Putamen (tissue), 1 donor: ENCODE results near the gene WDCP.
"Not testable (repeated sequence)": the region's sequence is repeated elsewhere in the genome, so short reads cannot be mapped to it uniquely, and the experiment has no call there.

Source experiments
- DNase-seq: peaks from one replicate; pipeline ENCODE4 v3.0.0-alpha.2; 2016; ENCODE audit warnings: low spot score

WDCP gene, protein sequence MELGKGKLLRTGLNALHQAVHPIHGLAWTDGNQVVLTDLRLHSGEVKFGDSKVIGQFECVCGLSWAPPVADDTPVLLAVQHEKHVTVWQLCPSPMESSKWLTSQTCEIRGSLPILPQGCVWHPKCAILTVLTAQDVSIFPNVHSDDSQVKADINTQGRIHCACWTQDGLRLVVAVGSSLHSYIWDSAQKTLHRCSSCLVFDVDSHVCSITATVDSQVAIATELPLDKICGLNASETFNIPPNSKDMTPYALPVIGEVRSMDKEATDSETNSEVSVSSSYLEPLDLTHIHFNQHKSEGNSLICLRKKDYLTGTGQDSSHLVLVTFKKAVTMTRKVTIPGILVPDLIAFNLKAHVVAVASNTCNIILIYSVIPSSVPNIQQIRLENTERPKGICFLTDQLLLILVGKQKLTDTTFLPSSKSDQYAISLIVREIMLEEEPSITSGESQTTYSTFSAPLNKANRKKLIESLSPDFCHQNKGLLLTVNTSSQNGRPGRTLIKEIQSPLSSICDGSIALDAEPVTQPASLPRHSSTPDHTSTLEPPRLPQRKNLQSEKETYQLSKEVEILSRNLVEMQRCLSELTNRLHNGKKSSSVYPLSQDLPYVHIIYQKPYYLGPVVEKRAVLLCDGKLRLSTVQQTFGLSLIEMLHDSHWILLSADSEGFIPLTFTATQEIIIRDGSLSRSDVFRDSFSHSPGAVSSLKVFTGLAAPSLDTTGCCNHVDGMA

GRCh38 chr2:24046930-24047702 lies at the start of gene WDCP:
Gene WDCP, minus strand, starts transcription at chr2:24047391. Its CDS starts 7,897 bp downstream, at chr2:24039494.
- peak; percentile 98 for DNase-seq

- peak; percentile 29 for DNase-seq
These were observed 48.0 kb upstream of the WDCP start for GRCh38 chr2:24095171-24095677.

DNA sequence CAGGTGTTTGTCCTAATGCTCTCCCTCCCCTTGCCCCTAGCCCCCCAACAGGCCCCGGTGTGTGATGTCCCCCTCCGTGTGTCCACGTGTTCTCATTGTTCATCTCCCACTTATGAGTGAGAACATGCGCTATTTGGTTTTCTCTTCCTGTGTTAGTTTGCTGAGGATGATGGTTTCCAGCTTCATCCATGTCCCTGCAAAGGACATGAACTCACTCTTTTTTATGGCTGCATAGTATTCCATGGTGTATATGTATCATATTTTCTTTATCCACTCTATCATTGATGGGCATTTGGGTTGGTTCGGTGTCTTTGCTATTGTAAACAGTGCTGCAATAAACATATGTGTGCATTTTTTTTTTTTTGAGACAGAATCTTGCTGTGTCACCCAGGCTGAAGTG lies 46.1 kb upstream of the WDCP start:
- not testable (repeated sequence) for DNase-seq

- no peak for DNase-seq
These were observed 41.7 kb upstream of the WDCP start for GRCh38 chr2:24088821-24089359.

- no peak for DNase-seq
These were observed 39.8 kb upstream of the WDCP start for GRCh38 chr2:24087032-24087431.

GRCh38 chr2:24086241-24086640 lies 39.0 kb upstream of the WDCP start:
- no peak for DNase-seq

DNA sequence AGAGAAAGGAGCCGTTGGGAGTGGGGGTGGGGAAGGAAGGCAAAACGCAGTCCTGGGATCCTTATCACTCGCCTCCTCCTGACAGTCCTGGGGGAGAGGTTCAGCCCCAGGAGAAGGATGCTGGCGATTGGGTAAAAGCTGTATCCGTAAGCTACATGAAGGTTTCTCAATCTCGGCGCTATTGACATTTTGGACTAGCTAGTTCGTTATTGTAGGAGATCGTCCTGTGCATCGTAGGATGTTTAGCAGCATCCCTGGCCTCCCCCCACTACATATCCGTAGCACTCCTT lies 38.0 kb upstream of the WDCP start:
- DNase-seq: no peak

DNA sequence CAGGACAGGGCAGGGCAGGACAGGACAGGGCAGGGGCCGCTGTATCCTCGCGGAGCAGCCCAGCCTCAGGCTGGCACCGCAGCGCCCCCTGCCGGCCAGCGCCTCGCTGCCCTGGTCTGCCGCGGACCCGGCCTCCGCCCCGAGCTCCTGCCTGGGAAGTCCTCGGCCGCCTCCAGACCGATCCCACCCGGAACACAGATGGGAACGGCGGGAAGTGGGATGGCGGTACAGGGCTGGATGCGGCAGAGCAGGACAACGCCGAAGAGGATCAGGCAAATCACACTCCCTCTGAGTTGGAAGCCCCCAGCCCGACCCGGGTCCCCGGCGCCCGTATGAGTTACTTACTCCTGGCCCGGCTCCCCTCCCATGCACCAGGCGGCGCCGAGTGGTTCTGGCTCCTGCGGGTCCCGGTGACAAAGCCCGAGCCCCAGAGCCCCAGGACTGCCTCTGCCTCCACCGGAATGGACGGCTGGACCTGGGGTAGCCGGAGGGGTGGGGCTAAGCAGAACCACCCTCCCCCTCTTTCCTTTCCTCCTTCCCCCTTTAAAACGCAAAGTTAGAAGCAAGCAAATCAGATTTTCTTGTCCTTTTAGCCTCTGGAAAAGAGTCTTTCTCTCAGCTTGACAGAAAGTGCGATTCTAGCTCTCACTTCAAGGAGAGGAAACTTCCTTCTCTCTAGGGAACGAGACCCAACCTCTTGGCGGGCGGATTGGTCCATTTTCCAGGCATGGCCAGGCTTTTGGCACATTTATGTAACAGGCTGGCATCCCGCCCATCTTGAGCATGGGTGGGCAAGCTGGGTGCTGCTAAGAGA lies 37.4 kb upstream of the WDCP start, which contains the start of gene TP53I3:
Gene TP53I3 (minus strand): TSS at position 449 of the 814 bp plus-strand sequence. CDS start 508 bp downstream, outside the sequence.
- peak; percentile 69 for DNase-seq

DNA sequence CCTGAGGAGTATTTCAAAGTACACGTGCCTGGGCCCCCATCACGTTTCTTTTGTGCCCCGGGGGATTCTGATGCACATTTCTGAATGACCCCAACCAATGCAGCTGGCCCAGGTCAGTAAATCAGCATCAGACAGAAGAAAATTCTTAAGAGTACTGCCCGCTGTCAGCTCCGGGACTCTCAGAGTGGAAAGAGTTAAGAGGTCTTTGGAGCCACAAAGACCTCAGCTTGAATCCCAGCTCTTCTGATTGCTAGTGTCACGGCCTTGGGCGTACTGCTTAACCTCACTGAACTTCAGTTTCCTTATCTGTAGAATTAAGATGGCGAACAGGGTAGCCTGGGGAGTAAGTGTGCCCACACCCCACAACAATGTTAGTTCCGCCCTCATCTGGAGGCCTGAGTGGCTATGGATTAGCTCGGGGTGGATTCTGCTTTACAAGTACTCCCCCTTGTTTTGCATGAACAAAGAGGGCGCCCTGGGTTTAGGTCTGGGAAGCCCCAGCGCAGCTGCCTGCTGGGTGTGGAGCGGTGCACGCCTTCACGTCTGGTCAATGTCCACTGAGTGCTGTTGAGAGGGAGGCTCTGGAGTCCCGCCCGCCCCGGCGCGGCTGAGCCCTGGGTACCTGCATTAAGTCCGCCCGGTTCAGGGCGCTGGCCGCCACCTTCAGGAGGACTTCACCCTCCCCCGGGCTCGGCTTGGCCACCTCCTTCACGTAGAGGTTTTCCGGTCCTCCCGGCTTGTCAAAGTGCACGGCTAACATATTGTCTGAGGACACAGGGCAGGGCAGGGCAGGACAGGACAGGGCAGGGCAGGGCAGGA lies 36.6 kb upstream of the WDCP start:
- no peak for DNase-seq

GRCh38 chr2:24082787-24083566 lies 35.8 kb upstream of the WDCP start:
- no peak for DNase-seq

GRCh38 chr2:24080701-24081100 lies 33.5 kb upstream of the WDCP start:
- no peak for DNase-seq

GRCh38 chr2:24077879-24078278 lies 30.7 kb upstream of the WDCP start:
- DNase-seq: no peak

- DNase-seq: peak; percentile 15
These were observed 30.3 kb upstream of the WDCP start for GRCh38 chr2:24077535-24077877.

- peak; percentile 16 for DNase-seq
These were observed 29.8 kb upstream of the WDCP start for GRCh38 chr2:24076849-24077534.

DNA sequence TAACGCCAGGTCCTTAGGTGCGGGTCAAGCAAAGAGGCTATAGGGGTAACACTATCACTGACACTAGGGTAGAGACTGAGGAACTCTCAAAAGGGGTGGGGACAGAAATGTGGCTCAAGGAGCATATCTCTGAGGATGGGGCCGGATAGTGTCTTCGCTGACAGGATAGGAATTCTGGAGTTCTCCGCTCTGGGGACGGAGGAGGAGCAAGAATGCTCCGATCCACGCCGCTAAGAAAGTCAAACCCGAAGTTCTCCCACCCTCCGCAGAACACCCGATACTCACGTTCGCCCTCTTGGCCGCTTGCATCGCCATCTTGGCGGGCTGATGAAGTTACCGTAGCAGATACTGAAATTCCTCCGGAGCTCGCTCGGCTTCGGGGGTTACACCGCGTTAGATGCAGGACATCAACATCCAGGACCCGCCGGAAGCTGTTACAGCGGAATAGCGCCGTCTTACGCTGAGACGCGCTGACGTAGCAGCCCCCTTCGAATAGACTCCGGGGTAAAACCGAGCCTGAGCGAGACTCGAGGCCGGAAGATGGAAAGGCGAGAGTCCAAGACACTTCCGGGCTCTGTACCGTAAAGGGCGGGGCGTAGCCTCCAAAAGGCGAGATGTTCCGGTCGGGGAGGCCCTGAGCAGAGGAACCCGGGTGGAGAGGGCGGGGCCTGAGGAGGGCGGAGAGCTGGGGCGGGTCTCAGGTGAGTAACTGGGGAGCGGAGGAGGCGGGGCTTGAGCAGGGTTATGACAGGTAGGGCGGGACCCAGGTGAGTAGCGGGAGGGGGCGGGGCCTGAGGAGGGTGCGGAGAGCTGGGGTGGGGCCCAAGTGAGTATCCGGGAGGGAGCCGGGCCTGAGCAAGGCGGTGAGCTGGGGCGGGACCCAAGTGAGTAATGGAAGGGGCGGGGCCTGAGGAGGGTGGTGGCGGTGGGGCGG lies 29.0 kb upstream of the WDCP start, which contains the start of gene SF3B6:
Gene SF3B6 (minus strand): TSS at position 412 of the 934 bp plus-strand sequence. CDS start 97 bp downstream, at position 315.
- peak; percentile 98 for DNase-seq

- no peak for DNase-seq
These were observed 28.1 kb upstream of the WDCP start for GRCh38 chr2:24075259-24075658.

DNA sequence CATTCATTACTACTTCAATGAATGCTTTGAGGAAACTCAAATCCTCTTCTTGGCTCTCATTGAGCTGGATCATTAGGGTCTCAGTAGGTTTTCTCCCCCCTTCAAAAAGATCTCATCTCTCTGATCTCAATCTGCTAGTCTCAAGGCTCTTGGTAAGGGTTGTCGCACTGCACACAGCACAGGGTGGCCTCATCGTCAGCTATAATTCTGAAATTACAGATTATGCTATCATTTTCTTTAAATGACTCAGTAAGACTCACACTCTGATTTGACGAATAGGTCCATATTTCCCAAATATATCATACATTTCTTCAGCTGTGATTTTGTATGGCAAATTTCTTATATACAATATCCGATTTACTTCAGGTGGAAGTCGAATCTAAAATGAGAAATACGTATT lies 26.6 kb upstream of the WDCP start:
- DNase-seq: no peak

GRCh38 chr2:24072259-24072658 lies 25.1 kb upstream of the WDCP start:
- DNase-seq: no peak
